WTC11 (cell line): ENCODE data around the gene ZNF584. TPM values are rescaled to one million over a fixed set of nuclear protein-coding genes. Genes with fewer than 3 reads are reported as not detected.

Experiments used
- ATAC-seq: fragments of 200-7000 bp; cut with Tn5 transposase; 2 replicates; pipeline ENCODE4 v1.10.0; 2021; ENCODE audit warnings: mild to moderate bottlenecking, moderate library complexity
- CTCF ChIA-PET: fragments of 300-600 bp; sonication (Branson Sonifier 250); formaldehyde crosslinking; loops from one replicate; lab custom pipeline; 2021; ENCODE audit warnings: antibody characterized with exemption; lab: Charles Lee
- POLR2A ChIA-PET: fragments of 350-600 bp; sonication (Branson Sonifier 250); formaldehyde crosslinking; loops from one replicate; lab custom pipeline; 2021; ENCODE audit warnings: antibody characterized with exemption; lab: Charles Lee
- DNase-seq: peaks from one replicate; pipeline ENCODE4 v3.0.0; 2021; ENCODE audit warnings: low spot score
- H3K27ac Mint-ChIP-seq: 2 replicates; pipeline ENCODE4 v1.8.0; 2021; ENCODE audit warnings: mixed read lengths
- H3K27me3 Mint-ChIP-seq: 2 replicates; pipeline ENCODE4 v1.8.0; 2021; ENCODE audit warnings: low read depth, mild to moderate bottlenecking, moderate library complexity, mixed read lengths
- H3K36me3 Mint-ChIP-seq: 2 replicates; pipeline ENCODE4 v1.8.0; 2021; ENCODE audit warnings: mixed read lengths
- H3K4me1 Mint-ChIP-seq: 2 replicates; pipeline ENCODE4 v1.8.0; 2022; ENCODE audit warnings: mixed read lengths
- H3K4me3 Mint-ChIP-seq: 2 replicates; pipeline ENCODE4 v1.8.0; 2021; ENCODE audit warnings: mild to moderate bottlenecking, moderate library complexity, mixed read lengths
- H3K9me3 Mint-ChIP-seq: 2 replicates; pipeline ENCODE4 v1.8.0; 2021; ENCODE audit warnings: mixed read lengths
- AFF4 ChIP-seq: sonication (generic); formaldehyde crosslinking; IDR thresholded peaks from 2 replicates; pipeline ENCODE4 v1.8.1; 2023; ENCODE audit warnings: mild to moderate bottlenecking, missing genetic modification reagents, borderline replicate concordance
- ATF6 ChIP-seq: sonication (generic); formaldehyde crosslinking; IDR thresholded peaks from 2 replicates; pipeline ENCODE4 v1.8.1; 2023; ENCODE audit warnings: mild to moderate bottlenecking, missing genetic modification reagents
- CBFB ChIP-seq: sonication (generic); formaldehyde crosslinking; IDR thresholded peaks from 2 replicates; pipeline ENCODE4 v1.8.1; 2022; ENCODE audit warnings: mild to moderate bottlenecking, low read depth, missing genetic modification reagents
- ESRRA ChIP-seq: sonication (generic); formaldehyde crosslinking; IDR thresholded peaks from 2 replicates; pipeline ENCODE4 v1.8.1; 2022; ENCODE audit warnings: mild to moderate bottlenecking, missing genetic modification reagents, borderline replicate concordance
- FOXJ3 ChIP-seq: sonication (generic); formaldehyde crosslinking; IDR thresholded peaks from 2 replicates; pipeline ENCODE4 v1.9.0; 2021; ENCODE audit warnings: missing genetic modification reagents, mild to moderate bottlenecking, borderline replicate concordance
- KAT7 ChIP-seq: sonication (generic); formaldehyde crosslinking; IDR thresholded peaks from 2 replicates; pipeline ENCODE4 v1.8.1; 2023; ENCODE audit warnings: missing genetic modification reagents, mild to moderate bottlenecking, borderline replicate concordance
- NR1H2 ChIP-seq: sonication (generic); formaldehyde crosslinking; IDR thresholded peaks from 2 replicates; pipeline ENCODE4 v1.9.0; 2021; ENCODE audit warnings: mild to moderate bottlenecking, moderate library complexity, missing genetic modification reagents
- PRRX2 ChIP-seq: fragments of 250-450 bp; sonication (Bioruptor Pico); IDR thresholded peaks from 2 replicates; pipeline ENCODE4 v1.8.0; 2021; ENCODE audit warnings: mild to moderate bottlenecking
- SP1 ChIP-seq: sonication (generic); formaldehyde crosslinking; conservative IDR thresholded peaks from 2 replicates; pipeline ENCODE4 v1.8.1; 2022; ENCODE audit warnings: missing genetic modification reagents
- ZNF396 ChIP-seq: fragments of 250-450 bp; sonication (Bioruptor Pico); IDR thresholded peaks from 2 replicates; pipeline ENCODE4 v1.8.0; 2021; ENCODE audit warnings: mild to moderate bottlenecking, moderate library complexity, borderline replicate concordance
- total RNA-seq: library from RNA; stranded (reverse); gene quantifications from 3 replicates; pipeline ENCODE4 v1.2.3, GENCODE V29; 2021
- TF ChIP-seq, protein P1 (sequence below): fragments of 250-450 bp; sonication (Bioruptor Pico); conservative IDR thresholded peaks from 2 replicates; pipeline ENCODE4 v1.9.0; 2021; ENCODE audit warnings: mild to moderate bottlenecking
- TF ChIP-seq, protein P2 (sequence below): sonication (generic); formaldehyde crosslinking; IDR thresholded peaks from 2 replicates; pipeline ENCODE4 v1.8.0; 2022; ENCODE audit warnings: mild to moderate bottlenecking, missing genetic modification reagents
- TF ChIP-seq, protein P3 (sequence below): fragments of 250-450 bp; sonication (Bioruptor Pico); IDR thresholded peaks from 2 replicates; pipeline ENCODE4 v1.8.0; 2021; ENCODE audit warnings: mild to moderate bottlenecking
- TF ChIP-seq, protein P4 (sequence below): sonication (generic); formaldehyde crosslinking; IDR thresholded peaks from 2 replicates; pipeline ENCODE4 v1.8.1; 2023; ENCODE audit warnings: mild to moderate bottlenecking, moderate library complexity, missing genetic modification reagents
- TF ChIP-seq, protein P5 (sequence below): sonication (generic); formaldehyde crosslinking; IDR thresholded peaks from 2 replicates; pipeline ENCODE4 v1.8.0; 2022; ENCODE audit warnings: missing genetic modification reagents

Gene ZNF584
- total RNA-seq, 1 experiment from 2014 or later, result 6.8 TPM

- TF ChIP-seq AFF4 (CRISPR knock-in tag), result no peak
- TF ChIP-seq PRRX2, result no peak
- TF ChIP-seq ATF6 (CRISPR knock-in tag), result no peak
- TF ChIP-seq CBFB (CRISPR knock-in tag), result no peak
- TF ChIP-seq, protein P1, sequence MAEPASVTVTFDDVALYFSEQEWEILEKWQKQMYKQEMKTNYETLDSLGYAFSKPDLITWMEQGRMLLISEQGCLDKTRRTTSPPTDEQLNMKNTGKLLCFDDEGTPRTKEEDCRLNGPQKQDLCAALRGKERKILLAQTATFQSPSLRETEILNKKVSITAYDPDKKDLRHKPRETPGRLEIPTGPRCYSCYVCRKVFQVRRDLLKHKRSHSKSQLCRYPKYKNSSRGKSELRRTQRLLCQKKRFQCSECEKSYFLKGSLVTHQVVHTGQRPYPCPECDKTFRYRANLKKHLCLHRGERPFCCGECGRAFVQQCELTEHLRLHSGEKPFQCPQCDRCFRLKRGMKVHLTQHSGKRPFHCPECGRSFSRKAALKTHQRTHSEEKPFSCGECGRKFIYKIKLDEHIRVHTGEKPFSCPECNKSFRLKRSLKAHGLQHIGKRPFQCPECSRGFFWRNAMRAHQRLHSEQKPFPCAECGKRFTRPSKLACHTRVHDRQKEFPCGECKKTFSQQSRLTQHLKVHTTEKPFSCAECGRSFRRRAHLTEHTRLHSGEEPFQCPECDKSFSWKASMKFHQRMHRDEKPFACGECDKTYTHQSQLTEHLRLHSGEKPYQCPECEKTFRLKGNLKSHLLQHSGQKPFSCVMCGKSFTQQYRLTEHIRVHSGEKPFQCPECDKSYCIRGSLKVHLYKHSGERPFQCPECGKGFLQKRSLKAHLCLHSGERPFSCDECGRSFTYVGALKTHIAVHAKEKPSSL, result no peak
- no peak for TF ChIP-seq NR1H2
- no peak for TF ChIP-seq ZNF396 (CRISPR knock-in tag)
Measured at GRCh38 chr19:58453743-58454142, 45.3 kb downstream of the ZNF584 start (continued).

DNA sequence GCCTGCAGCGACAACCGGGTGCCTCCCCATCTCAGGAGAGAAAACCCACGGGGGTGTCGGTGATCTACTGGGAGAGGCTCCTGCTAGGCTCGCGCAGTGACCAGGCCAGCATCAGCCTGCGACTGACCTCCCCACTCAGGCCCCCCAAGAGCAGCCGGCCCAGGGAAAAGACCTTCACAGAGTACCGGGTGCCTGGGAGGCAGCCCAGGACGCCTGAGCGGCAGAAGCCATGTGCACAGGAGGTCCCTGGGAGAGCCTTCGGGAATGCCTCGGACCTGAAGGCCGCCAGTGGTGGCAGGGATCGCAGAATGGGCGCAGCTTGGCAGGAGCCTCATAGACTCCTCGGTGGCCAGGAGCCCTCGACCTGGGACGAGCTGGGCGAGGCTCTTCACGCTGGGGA lies 46.9 kb downstream of the ZNF584 start:
- no peak overlapping the region for H3K27ac Mint-ChIP-seq
- DNase-seq (no peak), ATAC-seq (no peak)
- TF ChIP-seq, protein P2, sequence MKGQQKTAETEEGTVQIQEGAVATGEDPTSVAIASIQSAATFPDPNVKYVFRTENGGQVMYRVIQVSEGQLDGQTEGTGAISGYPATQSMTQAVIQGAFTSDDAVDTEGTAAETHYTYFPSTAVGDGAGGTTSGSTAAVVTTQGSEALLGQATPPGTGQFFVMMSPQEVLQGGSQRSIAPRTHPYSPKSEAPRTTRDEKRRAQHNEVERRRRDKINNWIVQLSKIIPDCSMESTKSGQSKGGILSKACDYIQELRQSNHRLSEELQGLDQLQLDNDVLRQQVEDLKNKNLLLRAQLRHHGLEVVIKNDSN (CRISPR knock-in tag), result no peak
- TF ChIP-seq ESRRA (CRISPR knock-in tag), result no peak
- TF ChIP-seq KAT7 (CRISPR knock-in tag), result no peak
- TF ChIP-seq FOXJ3 (CRISPR knock-in tag), result no peak
- TF ChIP-seq, protein P3, sequence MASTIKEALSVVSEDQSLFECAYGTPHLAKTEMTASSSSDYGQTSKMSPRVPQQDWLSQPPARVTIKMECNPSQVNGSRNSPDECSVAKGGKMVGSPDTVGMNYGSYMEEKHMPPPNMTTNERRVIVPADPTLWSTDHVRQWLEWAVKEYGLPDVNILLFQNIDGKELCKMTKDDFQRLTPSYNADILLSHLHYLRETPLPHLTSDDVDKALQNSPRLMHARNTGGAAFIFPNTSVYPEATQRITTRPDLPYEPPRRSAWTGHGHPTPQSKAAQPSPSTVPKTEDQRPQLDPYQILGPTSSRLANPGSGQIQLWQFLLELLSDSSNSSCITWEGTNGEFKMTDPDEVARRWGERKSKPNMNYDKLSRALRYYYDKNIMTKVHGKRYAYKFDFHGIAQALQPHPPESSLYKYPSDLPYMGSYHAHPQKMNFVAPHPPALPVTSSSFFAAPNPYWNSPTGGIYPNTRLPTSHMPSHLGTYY, result no peak
- TF ChIP-seq, protein P4, sequence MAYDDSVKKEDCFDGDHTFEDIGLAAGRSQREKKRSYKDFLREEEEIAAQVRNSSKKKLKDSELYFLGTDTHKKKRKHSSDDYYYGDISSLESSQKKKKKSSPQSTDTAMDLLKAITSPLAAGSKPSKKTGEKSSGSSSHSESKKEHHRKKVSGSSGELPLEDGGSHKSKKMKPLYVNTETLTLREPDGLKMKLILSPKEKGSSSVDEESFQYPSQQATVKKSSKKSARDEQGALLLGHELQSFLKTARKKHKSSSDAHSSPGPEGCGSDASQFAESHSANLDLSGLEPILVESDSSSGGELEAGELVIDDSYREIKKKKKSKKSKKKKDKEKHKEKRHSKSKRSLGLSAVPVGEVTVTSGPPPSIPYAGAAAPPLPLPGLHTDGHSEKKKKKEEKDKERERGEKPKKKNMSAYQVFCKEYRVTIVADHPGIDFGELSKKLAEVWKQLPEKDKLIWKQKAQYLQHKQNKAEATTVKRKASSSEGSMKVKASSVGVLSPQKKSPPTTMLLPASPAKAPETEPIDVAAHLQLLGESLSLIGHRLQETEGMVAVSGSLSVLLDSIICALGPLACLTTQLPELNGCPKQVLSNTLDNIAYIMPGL, result no peak
- TF ChIP-seq, protein P5, sequence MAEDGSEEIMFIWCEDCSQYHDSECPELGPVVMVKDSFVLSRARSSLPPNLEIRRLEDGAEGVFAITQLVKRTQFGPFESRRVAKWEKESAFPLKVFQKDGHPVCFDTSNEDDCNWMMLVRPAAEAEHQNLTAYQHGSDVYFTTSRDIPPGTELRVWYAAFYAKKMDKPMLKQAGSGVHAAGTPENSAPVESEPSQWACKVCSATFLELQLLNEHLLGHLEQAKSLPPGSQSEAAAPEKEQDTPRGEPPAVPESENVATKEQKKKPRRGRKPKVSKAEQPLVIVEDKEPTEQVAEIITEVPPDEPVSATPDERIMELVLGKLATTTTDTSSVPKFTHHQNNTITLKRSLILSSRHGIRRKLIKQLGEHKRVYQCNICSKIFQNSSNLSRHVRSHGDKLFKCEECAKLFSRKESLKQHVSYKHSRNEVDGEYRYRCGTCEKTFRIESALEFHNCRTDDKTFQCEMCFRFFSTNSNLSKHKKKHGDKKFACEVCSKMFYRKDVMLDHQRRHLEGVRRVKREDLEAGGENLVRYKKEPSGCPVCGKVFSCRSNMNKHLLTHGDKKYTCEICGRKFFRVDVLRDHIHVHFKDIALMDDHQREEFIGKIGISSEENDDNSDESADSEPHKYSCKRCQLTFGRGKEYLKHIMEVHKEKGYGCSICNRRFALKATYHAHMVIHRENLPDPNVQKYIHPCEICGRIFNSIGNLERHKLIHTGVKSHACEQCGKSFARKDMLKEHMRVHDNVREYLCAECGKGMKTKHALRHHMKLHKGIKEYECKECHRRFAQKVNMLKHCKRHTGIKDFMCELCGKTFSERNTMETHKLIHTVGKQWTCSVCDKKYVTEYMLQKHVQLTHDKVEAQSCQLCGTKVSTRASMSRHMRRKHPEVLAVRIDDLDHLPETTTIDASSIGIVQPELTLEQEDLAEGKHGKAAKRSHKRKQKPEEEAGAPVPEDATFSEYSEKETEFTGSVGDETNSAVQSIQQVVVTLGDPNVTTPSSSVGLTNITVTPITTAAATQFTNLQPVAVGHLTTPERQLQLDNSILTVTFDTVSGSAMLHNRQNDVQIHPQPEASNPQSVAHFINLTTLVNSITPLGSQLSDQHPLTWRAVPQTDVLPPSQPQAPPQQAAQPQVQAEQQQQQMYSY (CRISPR knock-in tag), result no peak
- no peak for TF ChIP-seq SP1
- CTCF ChIA-PET, result no interaction called here
- POLR2A ChIA-PET, result no interaction called here
- peaks cover 7% of the 10 kb centered on the region for H3K4me1 Mint-ChIP-seq
- no peak overlapping the region for H3K4me3 Mint-ChIP-seq
- peaks cover 28% of the 10 kb centered on the region for H3K27me3 Mint-ChIP-seq
- no peaks in the 10 kb centered on the region for H3K9me3 Mint-ChIP-seq
- no peaks in the 10 kb centered on the region for H3K36me3 Mint-ChIP-seq
